Activated T-helper 1 cell treated with anti-CD3 and anti-CD28 coated beads, Interleukin-2, amount 50 U/mL, for 16 hours (primary cell): ENCODE data around the gene EPB41L3.
"Not testable (repeated sequence)": the region's sequence is repeated elsewhere in the genome, so short reads cannot be mapped to it uniquely, and the experiment has no call there.

Experiments
- DNase-seq, 2 donors: peaks; one replicate each; pipeline ENCODE4 v3.0.0-alpha.2; 2020; ENCODE audit warnings: low read depth in 1 of 2, low spot score in 1 of 2

The EPB41L3 gene

DNA sequence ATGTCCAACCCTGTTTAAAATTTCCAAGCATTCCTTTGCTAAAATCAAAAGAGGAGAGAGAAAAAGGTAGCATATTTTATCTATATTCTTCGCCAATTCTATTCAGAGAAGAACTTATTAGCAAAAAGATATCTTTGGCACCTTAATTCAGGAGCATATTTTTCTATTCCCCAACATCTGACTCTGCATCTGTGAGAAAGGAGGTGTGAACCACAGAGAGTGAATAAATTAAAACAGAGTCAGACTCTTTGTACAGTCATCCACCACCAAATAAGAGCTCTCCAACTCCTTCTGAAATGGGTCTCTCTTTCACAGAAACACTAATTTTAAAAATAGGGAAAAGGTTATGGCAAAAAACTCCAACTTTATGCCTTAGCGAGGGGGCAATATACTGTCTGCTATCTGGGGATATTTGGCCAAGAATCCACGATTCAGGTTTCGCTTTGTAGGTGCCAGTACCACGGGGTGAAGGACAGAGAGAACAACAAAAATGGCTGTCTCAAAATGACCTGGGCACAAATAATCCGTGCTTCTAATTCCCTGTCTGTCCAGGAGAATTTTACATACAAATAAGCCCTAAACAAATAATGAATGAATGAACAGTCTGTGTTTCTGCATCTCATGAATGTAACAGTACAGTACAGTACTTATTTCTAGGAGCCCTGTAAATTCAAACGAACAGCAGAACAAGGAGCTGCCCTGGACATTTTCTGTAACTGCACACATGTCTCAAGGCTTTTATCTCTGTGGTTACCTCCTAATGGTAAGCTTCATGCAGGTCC lies 43.4 kb downstream of the EPB41L3 start:
- DNase-seq: no peak

DNA sequence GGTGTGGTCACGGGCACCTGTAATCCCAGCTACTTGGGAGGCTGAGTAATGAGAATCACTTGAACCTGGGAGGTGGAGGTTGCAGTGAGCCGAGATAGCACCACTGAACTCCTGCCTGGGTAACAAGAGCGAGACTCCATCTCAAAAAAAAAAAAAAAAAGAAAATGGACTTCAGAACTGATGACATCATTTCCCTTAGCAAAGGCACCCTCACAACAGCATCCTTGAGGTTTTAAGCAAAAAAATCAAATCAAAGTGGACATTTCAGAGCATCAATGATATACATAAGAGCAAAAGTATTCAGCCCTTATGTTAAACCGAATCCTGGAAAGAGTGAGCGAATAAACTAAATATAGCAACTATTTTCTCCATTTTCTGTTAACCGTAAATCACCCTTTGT lies 45.3 kb downstream of the EPB41L3 start:
- no peak for DNase-seq

DNA sequence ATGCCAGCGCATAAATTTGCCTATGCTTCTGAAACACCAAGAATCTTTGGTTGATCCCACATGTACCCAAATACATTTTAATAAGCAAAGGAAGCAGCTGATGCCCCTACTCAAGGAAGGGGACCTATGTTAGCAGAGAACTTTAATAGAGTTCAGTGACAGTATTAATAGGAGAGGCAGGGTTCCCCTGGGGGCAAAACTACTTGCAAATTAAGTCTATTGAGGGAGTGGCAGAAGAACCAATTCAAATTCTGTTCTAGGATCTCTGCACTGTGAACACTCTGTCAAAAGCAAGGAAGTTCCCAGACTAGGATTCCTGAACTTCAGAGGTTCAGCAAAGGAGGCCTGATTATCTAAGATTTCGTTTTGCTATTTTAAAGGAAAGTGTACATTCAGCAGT lies 47.5 kb downstream of the EPB41L3 start:
- DNase-seq: no peak

DNA sequence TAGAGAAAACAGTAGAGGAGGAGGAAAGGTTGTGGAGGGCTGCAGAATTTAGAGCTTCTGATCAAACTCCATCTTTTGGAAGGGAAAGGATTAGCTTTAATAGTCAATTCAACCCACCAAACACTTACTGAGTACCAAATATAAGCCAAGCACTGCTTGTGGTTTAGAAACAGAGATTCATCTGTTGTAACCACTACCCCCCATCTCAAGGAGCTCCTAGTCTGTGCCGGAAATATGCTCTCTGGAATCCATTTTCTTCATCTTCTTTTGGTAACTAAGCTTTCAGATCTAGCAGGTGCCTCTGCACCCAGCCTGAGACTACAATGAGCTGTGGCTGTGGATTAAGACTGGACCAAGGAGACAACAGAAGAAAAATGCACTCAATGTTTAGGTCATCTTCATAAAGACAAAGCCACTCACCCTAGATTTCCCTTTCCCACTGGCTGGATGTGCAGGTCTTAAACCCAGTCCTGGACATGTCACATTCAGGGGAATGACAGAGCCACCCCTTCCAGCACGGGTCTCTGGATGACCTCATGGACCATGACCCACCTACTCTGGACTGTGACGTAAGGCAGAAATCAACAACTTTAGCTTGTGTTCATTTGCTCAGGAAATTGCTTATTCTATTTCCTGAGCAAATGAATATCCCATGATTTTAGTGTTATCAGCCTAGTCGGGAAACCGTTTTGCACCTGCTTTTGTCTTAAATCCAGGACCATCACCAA lies 52.9 kb downstream of the EPB41L3 start:
- DNase-seq: no peak

DNA sequence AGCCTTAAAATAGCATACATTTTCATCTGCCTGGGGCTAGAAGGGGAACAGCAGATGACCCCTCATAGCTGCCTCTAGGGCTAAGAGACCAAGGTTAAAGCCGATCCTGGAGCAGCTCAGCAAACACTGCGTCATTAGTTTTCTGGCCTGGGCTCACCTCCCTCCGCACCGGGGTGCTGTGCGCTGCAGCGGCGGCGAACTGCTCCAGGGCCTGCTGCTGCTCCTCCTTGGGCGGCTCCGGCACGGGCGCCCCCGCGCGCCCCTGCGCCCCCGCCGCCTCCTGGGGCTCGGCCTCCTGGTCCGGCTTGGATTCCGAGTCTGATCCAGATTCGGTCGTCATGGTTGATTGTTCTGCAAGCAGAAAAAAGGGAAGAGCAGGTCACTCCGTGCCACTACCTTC lies 55.0 kb downstream of the EPB41L3 start:
- DNase-seq: no peak

DNA sequence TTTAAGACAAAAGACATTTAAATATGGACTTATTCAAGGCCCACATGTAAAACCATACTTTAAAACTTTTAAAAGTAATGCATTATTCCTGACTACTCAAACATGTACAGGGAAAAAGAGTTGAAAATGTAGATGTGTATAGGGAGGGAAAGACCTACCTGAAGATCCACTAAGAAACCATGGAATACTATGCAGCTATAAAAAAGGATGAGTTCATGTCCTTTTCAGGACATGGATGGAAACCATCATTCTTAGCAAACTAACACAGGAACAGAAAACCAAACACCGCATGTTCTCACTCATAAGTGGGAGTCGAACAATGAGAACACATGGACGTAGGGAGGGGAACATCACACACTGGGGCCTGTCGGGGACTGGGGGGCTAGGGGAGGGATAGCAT lies 55.8 kb downstream of the EPB41L3 start:
- not testable (repeated sequence) for DNase-seq

DNA sequence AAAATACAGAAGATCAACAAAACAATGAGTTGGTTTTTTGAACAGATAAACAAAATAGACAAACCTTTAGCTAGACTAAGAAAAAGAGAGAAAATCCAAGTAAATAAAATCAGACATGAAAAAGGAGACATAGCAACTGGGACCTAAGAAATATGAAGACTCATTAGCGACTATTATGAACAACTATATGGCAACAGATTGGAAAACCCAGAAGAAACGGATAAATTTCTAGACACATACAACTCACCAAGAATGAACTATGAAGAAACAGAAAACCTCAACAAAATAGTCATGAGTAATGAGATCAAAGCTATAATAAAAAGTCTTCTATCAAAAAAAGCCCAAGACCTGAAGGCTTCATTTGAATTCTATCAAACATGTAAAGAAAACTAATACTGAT lies 59.3 kb downstream of the EPB41L3 start:
- no peak for DNase-seq

DNA sequence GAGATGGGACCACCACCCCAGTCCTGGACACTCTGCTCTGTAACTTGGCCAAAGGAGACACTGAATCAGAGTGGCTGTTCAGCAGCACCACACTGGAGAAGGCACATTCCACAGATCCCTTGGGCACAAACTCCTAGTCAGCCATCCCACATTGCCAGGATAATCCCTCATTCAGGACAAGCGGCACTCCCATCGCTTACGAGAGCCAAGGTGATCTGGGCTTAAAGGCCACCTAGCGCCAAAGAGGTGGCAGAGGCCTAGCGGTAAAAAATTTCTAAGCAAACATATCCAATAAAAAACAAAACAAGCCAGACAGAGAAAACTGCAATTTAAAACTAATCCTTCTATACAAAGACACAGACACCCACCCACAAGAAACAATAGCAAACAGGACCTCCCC lies 62.2 kb downstream of the EPB41L3 start:
- no peak for DNase-seq

DNA sequence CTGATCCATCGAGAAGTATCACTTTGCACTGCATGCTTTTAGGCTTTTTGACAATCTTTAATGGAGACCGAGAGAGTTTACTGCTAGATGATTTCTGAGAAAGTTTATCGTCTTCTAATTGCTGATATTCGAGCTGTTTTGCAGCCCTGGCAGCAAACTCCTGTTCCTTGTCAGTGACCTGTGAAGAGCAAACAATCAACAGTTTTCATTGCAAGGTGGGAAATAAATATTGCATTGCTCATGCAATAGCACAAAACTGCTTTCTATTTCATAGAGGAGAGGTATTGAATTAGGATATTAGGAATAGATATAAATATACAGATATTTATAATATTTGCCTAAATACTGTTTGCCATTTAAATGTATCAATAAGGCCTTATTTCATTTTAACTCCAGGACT lies 65.5 kb downstream of the EPB41L3 start:
- DNase-seq: no peak

DNA sequence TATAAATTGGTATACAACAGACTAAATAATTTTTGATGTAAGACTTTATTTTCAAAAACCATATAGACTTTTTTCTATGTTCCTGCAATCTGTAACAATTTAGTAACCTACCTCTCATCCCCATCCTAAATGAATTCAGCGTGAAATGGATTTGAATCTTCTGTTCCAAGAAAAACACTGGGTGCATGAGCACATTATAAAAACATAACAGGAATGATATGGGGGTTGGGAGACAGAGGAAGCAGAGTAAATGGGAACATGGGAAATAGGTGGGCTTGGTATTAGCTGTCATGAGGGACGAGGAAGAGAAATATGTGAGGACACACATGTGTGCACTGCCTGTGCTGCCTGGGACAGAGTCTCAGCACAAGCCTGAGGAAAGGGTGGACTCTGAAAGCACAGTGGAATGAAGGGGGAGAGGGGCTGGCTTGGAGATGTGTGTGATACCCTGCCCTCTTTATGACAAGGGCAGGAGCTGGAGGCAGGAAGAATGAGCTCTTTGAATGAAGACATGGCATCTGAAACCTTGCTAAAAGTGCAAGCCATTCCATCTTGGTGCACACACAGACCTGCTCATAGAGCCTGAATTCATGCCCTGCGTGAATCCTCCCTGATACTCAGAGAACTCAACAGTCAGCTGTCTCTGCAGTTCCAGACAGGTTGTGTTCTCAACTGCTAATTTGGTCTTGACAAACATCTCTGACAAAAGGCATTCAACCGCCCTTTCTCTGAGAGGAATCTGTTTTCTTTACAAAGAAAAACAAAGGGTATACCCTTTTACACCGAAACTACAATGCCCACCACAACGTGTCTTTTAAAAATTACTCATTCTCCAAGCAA lies 66.6 kb downstream of the EPB41L3 start:
- no peak for DNase-seq

DNA sequence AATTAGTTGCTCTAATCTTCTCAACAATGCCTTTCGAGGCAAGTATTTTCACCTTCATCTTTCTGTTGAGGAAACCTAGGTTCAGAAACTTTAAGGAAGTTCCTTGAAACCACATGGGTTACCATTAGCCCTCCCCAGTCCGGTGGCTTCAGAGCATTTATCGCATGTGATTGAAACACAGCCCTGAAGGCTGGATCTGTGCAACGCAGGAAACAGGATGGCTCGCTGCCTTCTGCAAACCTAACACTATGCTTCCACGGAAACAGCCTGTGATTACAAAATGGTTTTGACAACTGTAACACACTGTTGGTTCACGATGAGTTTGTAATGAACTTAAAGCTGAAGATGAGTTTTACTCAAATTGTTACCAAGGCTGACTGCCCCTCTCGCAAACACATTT lies 68.5 kb downstream of the EPB41L3 start:
- no peak for DNase-seq

DNA sequence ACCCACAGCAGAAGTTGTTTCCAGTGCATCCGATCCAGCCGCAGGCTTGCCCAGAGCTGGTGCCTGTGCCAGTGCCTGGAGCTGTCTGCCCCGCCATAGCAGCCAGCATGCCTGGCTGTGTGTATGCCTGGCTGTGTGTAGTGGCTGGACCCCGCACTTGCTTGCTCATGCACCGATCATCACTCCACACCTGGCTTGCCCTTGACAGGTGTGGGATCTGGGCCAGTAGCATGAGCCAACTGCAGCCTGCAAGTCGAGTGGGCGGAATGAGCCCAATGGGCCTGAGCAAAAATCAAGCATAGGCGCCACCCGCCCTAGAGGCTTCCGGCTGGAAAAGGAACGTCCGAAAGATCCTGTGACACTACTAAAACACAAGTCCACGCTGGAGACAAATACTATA lies 74.5 kb downstream of the EPB41L3 start:
- DNase-seq: no peak

DNA sequence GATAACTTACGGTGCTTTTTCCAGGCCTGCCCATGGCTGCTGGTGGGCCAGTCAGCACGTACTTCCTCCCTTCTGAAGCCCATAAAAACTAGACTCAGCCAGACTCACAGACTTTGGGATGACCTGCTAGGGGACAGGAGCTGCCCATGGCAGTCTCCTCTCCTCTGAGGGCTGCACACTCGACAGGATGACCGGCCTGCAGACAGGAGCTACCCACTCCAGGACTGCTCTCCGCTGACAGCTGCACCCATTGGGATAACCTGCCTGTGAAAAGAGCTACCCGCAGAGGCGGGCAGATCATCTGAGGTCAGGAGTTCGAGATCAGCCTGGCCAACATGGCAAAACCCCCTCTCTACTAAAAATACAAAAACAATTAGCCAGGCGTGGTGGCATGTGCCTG lies 75.4 kb downstream of the EPB41L3 start:
- DNase-seq: no peak

DNA sequence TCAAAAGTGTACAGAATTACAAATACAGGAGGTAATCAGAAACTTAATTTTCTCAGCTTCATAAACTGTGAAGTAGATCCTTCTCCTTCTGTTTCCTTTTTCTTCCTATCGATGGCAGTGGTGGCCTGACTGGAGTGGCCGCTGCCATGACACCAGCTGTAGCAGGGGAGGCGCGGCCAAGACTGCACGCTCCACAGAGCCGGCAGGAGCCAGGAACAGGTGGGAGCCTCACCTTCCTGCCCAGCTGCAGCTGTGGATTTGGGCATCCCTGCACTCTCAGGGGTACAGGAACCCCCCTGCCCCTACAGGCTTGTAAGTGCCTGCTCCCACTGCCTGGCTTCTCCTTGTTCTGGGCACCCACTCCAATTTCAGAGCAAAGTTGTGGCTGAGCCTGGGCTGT lies 76.1 kb downstream of the EPB41L3 start:
- no peak for DNase-seq

DNA sequence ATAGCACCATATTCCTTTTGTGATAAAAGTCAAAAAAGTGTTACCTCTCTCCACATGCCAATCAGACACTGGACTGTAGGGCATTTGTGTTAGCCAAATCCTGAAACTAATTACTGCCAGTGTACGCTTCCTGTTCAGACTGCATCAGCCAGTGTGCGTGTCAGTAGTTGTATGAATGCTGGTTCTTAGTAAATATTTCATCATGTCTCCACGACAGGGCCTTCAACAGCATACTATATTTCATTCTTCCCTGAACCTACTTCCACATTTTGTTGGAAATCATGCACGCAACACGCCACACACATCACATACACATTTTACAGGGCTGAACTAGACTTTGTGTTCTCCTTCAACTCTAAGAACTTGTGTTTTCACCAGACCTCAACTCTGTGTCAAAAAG lies 77.5 kb downstream of the EPB41L3 start:
- DNase-seq: no peak

DNA sequence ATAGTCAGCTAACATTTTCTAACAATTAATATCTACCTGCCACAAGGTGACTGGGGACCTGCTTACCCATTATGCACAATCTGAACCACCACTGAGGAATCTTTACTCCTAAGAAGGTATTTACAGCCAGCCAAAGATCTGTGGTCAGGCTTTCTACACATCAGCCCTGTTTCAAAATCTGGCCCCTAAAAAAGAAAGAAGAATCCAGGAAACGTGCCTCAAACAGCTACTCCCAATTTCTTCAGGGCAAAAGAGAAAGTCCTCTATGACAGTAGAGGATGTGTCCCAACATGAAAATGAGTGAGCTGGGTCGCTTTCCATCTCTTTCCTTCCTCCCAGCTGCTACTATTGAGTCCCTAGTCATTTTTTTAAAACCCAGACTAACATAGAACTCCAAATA lies 79.5 kb downstream of the EPB41L3 start:
- DNase-seq: no peak

DNA sequence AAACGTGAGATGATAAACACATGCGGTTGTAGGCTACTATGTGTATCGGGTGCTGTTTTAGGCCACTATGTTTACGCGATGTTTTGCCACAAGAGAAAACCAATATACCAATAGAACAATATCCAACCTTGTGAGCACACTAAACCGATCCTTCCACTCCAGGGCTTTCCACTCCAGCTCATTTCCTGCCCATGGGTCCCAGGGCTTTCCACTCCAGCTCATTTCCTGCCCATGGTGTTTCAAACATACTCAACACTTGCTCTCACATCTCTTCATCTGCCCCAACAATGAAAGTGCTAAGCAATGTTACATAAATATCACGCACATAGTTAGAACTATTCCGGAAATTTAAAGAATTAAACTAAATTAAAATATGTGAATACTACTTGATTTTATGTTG lies 80.0 kb downstream of the EPB41L3 start:
- DNase-seq: no peak

DNA sequence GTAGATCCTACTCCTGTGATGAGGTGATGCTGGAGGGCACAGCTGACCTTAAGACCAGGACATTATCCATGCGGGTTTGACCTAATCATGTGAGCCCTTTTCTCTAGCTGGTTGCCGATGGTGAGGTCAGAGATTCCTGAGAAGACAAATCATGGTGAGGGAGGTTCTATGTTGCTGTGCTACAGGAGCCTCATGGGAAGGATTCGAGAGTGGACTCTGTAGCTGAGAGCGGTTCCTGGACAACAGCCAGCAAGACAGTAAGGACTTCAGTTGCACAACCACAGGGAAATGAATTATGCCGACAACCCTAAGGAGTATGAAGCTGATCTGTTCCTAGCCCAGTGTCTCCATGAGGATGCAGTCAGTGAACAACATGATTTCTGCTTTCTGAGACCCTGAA lies 80.4 kb downstream of the EPB41L3 start:
- DNase-seq: no peak

DNA sequence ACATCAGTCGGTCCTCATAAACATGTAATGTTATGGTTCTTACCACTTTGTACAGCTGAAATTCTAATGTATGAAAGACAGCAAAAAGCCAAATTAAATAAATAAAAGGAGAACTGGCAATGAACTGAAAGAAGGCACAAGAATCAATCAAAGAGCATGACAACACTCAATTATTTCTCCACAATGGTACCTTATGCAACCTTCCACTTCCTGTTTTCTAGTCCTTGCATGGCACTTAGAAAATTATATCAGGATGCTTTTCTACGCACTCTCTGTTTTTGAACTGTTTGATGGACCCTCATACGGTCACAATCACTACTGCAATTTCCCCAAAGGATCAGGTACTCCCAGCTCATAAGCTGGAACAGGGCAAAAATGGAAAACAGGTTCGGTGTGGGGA lies 81.6 kb downstream of the EPB41L3 start:
- no peak for DNase-seq

DNA sequence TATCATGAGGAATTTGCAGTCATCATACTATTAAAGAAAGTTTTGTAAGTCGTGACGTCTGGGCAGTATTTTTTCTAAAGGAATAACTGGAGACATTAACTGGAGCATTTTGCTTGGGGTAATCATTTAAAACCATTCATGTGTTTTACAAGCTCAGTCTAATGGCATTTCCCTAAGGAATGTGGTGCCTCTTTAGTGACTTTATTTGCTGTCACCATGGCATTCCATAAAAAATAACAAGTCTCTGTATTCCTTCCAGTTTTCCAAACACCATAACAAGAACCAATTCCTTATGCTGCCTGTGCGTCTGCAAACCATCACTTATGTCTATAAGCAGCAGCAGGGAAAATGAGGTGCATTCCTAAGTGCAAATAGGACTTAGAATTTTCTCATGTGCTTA lies 82.8 kb downstream of the EPB41L3 start:
- no peak for DNase-seq

DNA sequence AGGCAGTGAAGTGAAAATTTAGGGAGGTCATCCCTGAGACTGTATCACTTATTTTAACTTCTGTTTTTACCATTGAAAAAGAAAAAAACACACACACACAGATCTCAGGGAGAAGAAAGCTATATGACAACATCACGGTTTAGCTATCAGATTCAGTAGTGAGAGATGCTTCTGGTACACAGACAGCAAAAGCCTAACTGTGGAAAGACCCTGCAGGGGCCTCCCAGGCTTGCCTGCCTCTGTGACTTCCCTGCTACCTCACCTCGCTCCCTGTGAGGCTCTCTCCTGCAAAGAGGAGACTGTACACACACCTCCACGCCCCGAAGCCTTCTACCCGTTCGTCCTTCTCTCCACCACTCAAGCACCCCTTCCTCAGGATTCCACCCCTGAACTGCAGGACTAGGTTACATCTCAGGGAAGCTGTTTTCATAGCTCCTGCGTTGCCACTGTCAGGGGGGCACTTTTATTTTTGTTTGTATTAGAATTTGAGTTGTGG lies 86.3 kb downstream of the EPB41L3 start:
- no peak for DNase-seq
